PC-9 (cell line): ENCODE data around the gene ZCCHC2. TPM values are rescaled to one million over a fixed set of nuclear protein-coding genes. Genes with fewer than 3 reads are reported as not detected.

Experiments used
- BruUV-seq: library from RNA; stranded (reverse); fragments of 400-500 nt; replicated peaks from 2 replicates; lab custom pipeline; 2021; lab: Mats Ljungman, UMichigan
- CTCF ChIA-PET: fragments of 300-600 bp; sonication (Branson Sonifier 250); formaldehyde crosslinking; loops from one replicate; lab custom pipeline; 2022; ENCODE audit warnings: antibody characterized with exemption; lab: Charles Lee
- POLR2A ChIA-PET: fragments of 300-600 bp; sonication (Branson Sonifier 250); formaldehyde crosslinking; loops from one replicate; lab custom pipeline; 2022; ENCODE audit warnings: antibody characterized with exemption; ENCODE audit not compliant: unreplicated experiment; lab: Charles Lee
- DNase-seq, 2 experiments: peaks; one replicate each; pipeline versions ENCODE4 v3.0.0 to v3.0.0-alpha.2; 2015 to 2022; ENCODE audit warnings: mixed read lengths in 1 of 2
- H2AFZ ChIP-seq: fragments of 200-600 bp; sonication (generic); 2 replicates; pipeline ENCODE4 v1.8.1; 2017; ENCODE audit warnings: antibody characterized with exemption
- H3F3A ChIP-seq: fragments of 200-600 bp; sonication (generic); 2 replicates; pipeline ENCODE4 v1.8.1; 2017; ENCODE audit warnings: antibody characterized with exemption, mild to moderate bottlenecking, low read depth; ENCODE audit not compliant: insufficient read depth
- H3K27ac ChIP-seq: fragments of 200-600 bp; sonication (generic); 2 replicates; pipeline ENCODE4 v1.6.1; 2016; ENCODE audit warnings: mixed run types
- H3K27me3 ChIP-seq: fragments of 200-600 bp; sonication (generic); 2 replicates; pipeline ENCODE4 v1.6.1; 2016; ENCODE audit warnings: low read depth, mixed run types; ENCODE audit not compliant: insufficient read depth
- H3K36me3 ChIP-seq: fragments of 200-600 bp; sonication (generic); 2 replicates; pipeline ENCODE4 v1.6.1; 2016; ENCODE audit warnings: low read depth, mixed run types
- H3K4me1 ChIP-seq: fragments of 200-600 bp; sonication (generic); replicated peaks from 2 replicates; pipeline ENCODE4 v1.6.1; 2016; ENCODE audit warnings: mixed run types; ENCODE audit not compliant: insufficient read depth
- H3K4me2 ChIP-seq: fragments of 200-600 bp; sonication (generic); 2 replicates; pipeline ENCODE4 v1.6.1; 2017; ENCODE audit warnings: mixed run types
- H3K4me3 ChIP-seq: fragments of 200-600 bp; sonication (generic); 2 replicates; pipeline ENCODE4 v1.6.1; 2016; ENCODE audit warnings: mixed run types
- H3K79me2 ChIP-seq: fragments of 200-600 bp; sonication (generic); 2 replicates; pipeline ENCODE4 v1.6.1; 2017; ENCODE audit warnings: low read depth, mixed run types
- H3K9me2 ChIP-seq: fragments of 200-600 bp; sonication (generic); 2 replicates; pipeline ENCODE4 v1.8.1; 2017; ENCODE audit warnings: mild to moderate bottlenecking; ENCODE audit not compliant: insufficient read depth
- H3K9me3 ChIP-seq: fragments of 200-600 bp; sonication (generic); 2 replicates; pipeline ENCODE4 v1.8.1; 2016; ENCODE audit warnings: low read depth; ENCODE audit not compliant: insufficient read depth
- H4K20me1 ChIP-seq: fragments of 200-600 bp; sonication (generic); 2 replicates; pipeline ENCODE4 v1.8.1; 2017; ENCODE audit not compliant: insufficient read depth
- CTCF ChIP-seq: fragments of 200-600 bp; sonication (generic); conservative IDR thresholded peaks from 2 replicates; pipeline ENCODE4 v1.6.1; 2017; ENCODE audit warnings: mixed run types, antibody characterized with exemption, mild to moderate bottlenecking, moderate library complexity
- EZH2 ChIP-seq: fragments of 200-600 bp; sonication (generic); IDR thresholded peaks from 2 replicates; pipeline ENCODE4 v1.8.0; 2017; ENCODE audit warnings: antibody characterized with exemption, low read depth
- intact Hi-C: fragments of 100-400 bp; cut with micrococcal nuclease; formaldehyde crosslinking; loops from one replicate; pipeline ENCODE4 v1.10.0; 2022; ENCODE audit not compliant: unreplicated experiment
- total RNA-seq: library from RNA; stranded (reverse); gene quantifications from 2 replicates; pipeline ENCODE4 v1.2.3, GENCODE V29; 2021

Gene ZCCHC2
- total RNA-seq, 1 experiment from 2014 or later = 18.1 TPM

DNA sequence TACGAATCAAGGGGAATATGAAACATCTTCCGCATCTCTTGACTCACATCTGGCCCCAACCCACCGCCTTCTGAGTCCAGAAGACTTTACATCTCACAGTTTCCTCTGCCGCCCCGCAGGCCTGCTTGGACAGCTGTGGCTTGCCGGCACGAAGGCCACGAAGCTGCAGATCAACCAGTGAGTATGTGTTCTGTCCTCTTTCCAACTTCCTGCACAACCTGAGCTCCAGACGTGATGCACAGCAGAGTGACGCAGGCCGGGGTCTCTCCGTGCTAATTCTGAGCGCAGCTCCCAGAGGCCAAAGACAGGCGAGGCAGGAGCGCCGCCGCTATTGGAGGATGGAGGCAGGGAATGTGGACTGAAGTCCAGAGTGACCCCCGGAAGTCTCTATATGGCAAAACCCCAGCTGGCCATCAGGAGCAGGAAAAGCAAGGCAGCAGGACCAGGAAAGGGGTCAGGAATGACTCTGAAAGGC lies 93.5 kb downstream of the ZCCHC2 start:
- no peaks in the 10 kb centered on the region for H3K9me2 ChIP-seq
- TF ChIP-seq EZH2 = no peak
- TF ChIP-seq CTCF = no peak
- H3K9me3 ChIP-seq = no peaks in the 10 kb centered on the region
- H3F3A ChIP-seq = no peaks in the 10 kb centered on the region
- ChIA-PET POLR2A (no interaction called here), CTCF (no interaction called here)
- H3K4me2 ChIP-seq = no peak overlapping the region
- no TSS peak for BruUV-seq
- no peaks in the 10 kb centered on the region for H4K20me1 ChIP-seq
- no peak overlapping the region for H2AFZ ChIP-seq
- no peak overlapping the region for H3K4me3 ChIP-seq
- no peaks in the 10 kb centered on the region for H3K79me2 ChIP-seq
- no peaks in the 10 kb centered on the region for H3K4me1 ChIP-seq
- H3K27ac ChIP-seq = no peak overlapping the region
- peaks cover 12% of the 10 kb centered on the region; the same call in 1 of the 2 replicates for H3K27me3 ChIP-seq
- H3K36me3 ChIP-seq = no peaks in the 10 kb centered on the region
- intact Hi-C loops = no loop called here
- no peak for DNase-seq

- TF ChIP-seq CTCF (no peak), EZH2 (no peak)
- Histone ChIP-seq H3K4me1 (no peaks in the 10 kb centered on the region), H3K36me3 (no peaks in the 10 kb centered on the region), H3K4me2 (no peak overlapping the region), H3K4me3 (no peak overlapping the region), H3F3A (no peaks in the 10 kb centered on the region), H3K79me2 (no peaks in the 10 kb centered on the region), H4K20me1 (no peaks in the 10 kb centered on the region), H2AFZ (no peak overlapping the region), H3K27me3 (peaks cover 10% of the 10 kb centered on the region; the same call in 1 of the 2 replicates), H3K9me2 (no peaks in the 10 kb centered on the region), H3K9me3 (no peaks in the 10 kb centered on the region), H3K27ac (no peak overlapping the region)
- intact Hi-C loops = no loop called here
- ChIA-PET POLR2A (no interaction called here), CTCF (no interaction called here)
- DNase-seq = no peak
- no TSS peak for BruUV-seq
Measured at GRCh38 chr18:62617793-62618591, 95.2 kb downstream of the ZCCHC2 start.

DNA sequence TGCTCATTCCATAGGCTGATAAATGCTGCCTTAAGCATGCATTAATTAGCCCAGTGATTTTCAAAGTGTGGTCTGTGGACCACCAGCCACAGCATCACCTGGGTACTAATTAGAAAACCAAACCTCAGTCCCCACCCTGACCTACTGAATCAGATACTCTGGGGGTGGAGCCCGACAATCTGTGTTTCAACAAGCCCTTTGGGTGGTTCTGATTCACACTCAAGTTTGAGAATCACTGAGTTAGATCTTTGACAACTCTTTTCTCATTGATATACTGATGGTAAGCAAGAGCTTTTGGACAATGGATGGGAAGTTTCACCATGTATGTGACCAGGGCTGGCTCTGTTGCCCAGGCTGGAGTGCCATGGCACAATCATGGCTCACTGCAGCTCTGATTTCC lies 95.9 kb downstream of the ZCCHC2 start:
- POLR2A ChIA-PET = no interaction called here
- H2AFZ ChIP-seq = no peak overlapping the region
- CTCF ChIA-PET = no interaction called here
- no peak for DNase-seq
- no peaks in the 10 kb centered on the region for H3K4me1 ChIP-seq
- intact Hi-C loops = no loop called here
- no peaks in the 10 kb centered on the region for H3F3A ChIP-seq
- H3K79me2 ChIP-seq = no peaks in the 10 kb centered on the region
- H3K27me3 ChIP-seq = peaks cover 5% of the 10 kb centered on the region; the same call in 1 of the 2 replicates
- H3K27ac ChIP-seq = no peak overlapping the region
- H3K4me2 ChIP-seq = no peak overlapping the region
- no peaks in the 10 kb centered on the region for H4K20me1 ChIP-seq
- no peaks in the 10 kb centered on the region for H3K9me3 ChIP-seq
- TF ChIP-seq CTCF (no peak), EZH2 (no peak)
- H3K9me2 ChIP-seq = no peaks in the 10 kb centered on the region
- H3K4me3 ChIP-seq = no peak overlapping the region
- BruUV-seq = no TSS peak
- no peaks in the 10 kb centered on the region for H3K36me3 ChIP-seq
